GM23338 (cell line): ENCODE data around the gene PRKAA2. TPM values are rescaled to one million over a fixed set of nuclear protein-coding genes. Genes with fewer than 3 reads are reported as not detected.

ENCODE experiments used
- ATAC-seq: fragments of 200-7000 bp; cut with Tn5 transposase; 3 replicates; pipeline ENCODE4 v1.9.1; 2020
- DNase-seq: peaks from one replicate; pipeline ENCODE4 v3.0.0-alpha.2; 2015; ENCODE audit warnings: low spot score
- H2AFZ ChIP-seq: fragments of 200-600 bp; sonication (generic); 2 replicates; pipeline ENCODE4 v1.8.0; 2016; ENCODE audit warnings: antibody characterized with exemption, mild to moderate bottlenecking, moderate library complexity
- H3F3A ChIP-seq: fragments of 200-600 bp; sonication (generic); replicated peaks from 2 replicates; pipeline ENCODE4 v1.8.0; 2017; ENCODE audit warnings: antibody characterized with exemption, mixed run types, low read depth
- H3K27ac ChIP-seq: fragments of 200-600 bp; sonication (generic); 2 replicates; pipeline ENCODE4 v1.6.1; 2016; ENCODE audit warnings: low read depth
- H3K27me3 ChIP-seq: fragments of 200-600 bp; sonication (generic); 2 replicates; pipeline ENCODE4 v1.8.0; 2016; ENCODE audit warnings: mild to moderate bottlenecking, mixed run types, moderate library complexity; ENCODE audit not compliant: insufficient read depth
- H3K36me3 ChIP-seq: fragments of 200-600 bp; sonication (generic); 2 replicates; pipeline ENCODE4 v1.8.0; 2016; ENCODE audit warnings: mild to moderate bottlenecking; ENCODE audit not compliant: insufficient read depth
- H3K4me1 ChIP-seq: fragments of 200-600 bp; sonication (generic); 2 replicates; pipeline ENCODE4 v1.8.0; 2016; ENCODE audit warnings: mild to moderate bottlenecking, moderate library complexity; ENCODE audit not compliant: insufficient read depth
- H3K4me2 ChIP-seq: fragments of 200-600 bp; sonication (generic); 2 replicates; pipeline ENCODE4 v1.7.1; 2017; ENCODE audit warnings: mixed run types
- H3K4me3 ChIP-seq: fragments of 200-600 bp; sonication (generic); 2 replicates; pipeline ENCODE4 v1.6.1; 2016; ENCODE audit warnings: mixed run types
- H3K79me2 ChIP-seq: fragments of 200-600 bp; sonication (generic); replicated peaks from 2 replicates; pipeline ENCODE4 v1.8.0; 2017; ENCODE audit warnings: mild to moderate bottlenecking; ENCODE audit not compliant: insufficient read depth
- H3K9me2 ChIP-seq: fragments of 200-600 bp; sonication (generic); 2 replicates; pipeline ENCODE4 v1.8.0; 2017; ENCODE audit not compliant: insufficient read depth
- H4K20me1 ChIP-seq: fragments of 200-600 bp; sonication (generic); replicated peaks from 2 replicates; pipeline ENCODE4 v1.8.0; 2017; ENCODE audit warnings: mild to moderate bottlenecking; ENCODE audit not compliant: insufficient read depth
- H3K27ac Mint-ChIP-seq: 2 replicates; pipeline ENCODE4 v1.8.0; 2020; ENCODE audit warnings: inconsistent platforms, mild to moderate bottlenecking, moderate library complexity, mixed read lengths
- H3K27me3 Mint-ChIP-seq: 3 replicates; pipeline ENCODE4 v1.8.0; 2022; ENCODE audit warnings: low read depth, mild to moderate bottlenecking, moderate library complexity, mixed read lengths, inconsistent platforms; ENCODE audit not compliant: insufficient read depth, poor library complexity
- H3K36me3 Mint-ChIP-seq: 3 replicates; pipeline ENCODE4 v1.8.0; 2021; ENCODE audit warnings: low read depth, mild to moderate bottlenecking, inconsistent platforms, moderate library complexity, mixed read lengths
- H3K4me1 Mint-ChIP-seq: 3 replicates; pipeline ENCODE4 v1.8.0; 2020; ENCODE audit warnings: mild to moderate bottlenecking, inconsistent platforms, mixed read lengths
- H3K4me3 Mint-ChIP-seq: 3 replicates; pipeline ENCODE4 v1.8.0; 2021; ENCODE audit warnings: moderate library complexity, mild to moderate bottlenecking, inconsistent platforms, mixed read lengths
- H3K9me3 Mint-ChIP-seq: 3 replicates; pipeline ENCODE4 v1.8.0; 2020; ENCODE audit warnings: moderate library complexity, mild to moderate bottlenecking, inconsistent platforms, mixed read lengths
- CREB1 ChIP-seq: fragments of 250-450 bp; sonication (Bioruptor Pico); IDR thresholded peaks from 2 replicates; pipeline ENCODE4 v1.5.0; 2020; ENCODE audit warnings: low read depth, mild to moderate bottlenecking, moderate library complexity
- EZH2 ChIP-seq: fragments of 200-600 bp; sonication (generic); IDR thresholded peaks from one replicate; pipeline ENCODE4 v1.8.0; 2017; ENCODE audit warnings: antibody characterized with exemption, mild to moderate bottlenecking, low read depth; ENCODE audit not compliant: unreplicated experiment
- EZH2phosphoT487 ChIP-seq: fragments of 200-600 bp; sonication (generic); IDR thresholded peaks from one replicate; pipeline ENCODE4 v1.8.1; 2018; ENCODE audit warnings: antibody characterized with exemption; ENCODE audit not compliant: unreplicated experiment
- JUNB ChIP-seq: IDR thresholded peaks from one replicate; pipeline ENCODE4 v1.6.1; 2016; ENCODE audit warnings: antibody characterized with exemption; ENCODE audit not compliant: unreplicated experiment
- NANOG ChIP-seq: IDR thresholded peaks from 2 replicates; pipeline ENCODE4 v1.6.1; 2016; ENCODE audit warnings: antibody characterized with exemption, borderline replicate concordance
- POLR2AphosphoS5 ChIP-seq: IDR thresholded peaks from 2 replicates; pipeline ENCODE4 v1.6.1; 2016; ENCODE audit warnings: antibody characterized with exemption, low read depth
- STAT1 ChIP-seq: IDR thresholded peaks from one replicate; pipeline ENCODE4 v1.6.1; 2016; ENCODE audit warnings: antibody characterized with exemption; ENCODE audit not compliant: unreplicated experiment
- ZNF114 ChIP-seq: fragments of 250-450 bp; sonication (Bioruptor Pico); IDR thresholded peaks from 2 replicates; pipeline ENCODE4 v1.5.0; 2020; ENCODE audit warnings: mild to moderate bottlenecking, moderate library complexity
- ZNF331 ChIP-seq: fragments of 250-450 bp; sonication (Bioruptor Pico); IDR thresholded peaks from 2 replicates; pipeline ENCODE4 v1.5.0; 2020; ENCODE audit warnings: low read depth, mild to moderate bottlenecking, moderate library complexity
- polyA plus RNA-seq: library from polyadenylated mRNA; unstranded; fragments of >200 nt; fragmentation: Nextera tagmentation; extraction: Ambion mirVana; gene quantifications from 2 replicates; pipeline ENCODE4 v1.2.1, GENCODE V29; 2016
- total RNA-seq: library from RNA; depleted of rRNA; stranded (reverse); fragments of >200 nt; shearing (Covaris generic); gene quantifications from 2 replicates; pipeline ENCODE4 v1.2.3, GENCODE V29; 2014
- TF ChIP-seq, protein P1 (sequence below): IDR thresholded peaks from one replicate; pipeline ENCODE4 v1.6.1; 2018; ENCODE audit warnings: antibody characterized with exemption; ENCODE audit not compliant: unreplicated experiment
- TF ChIP-seq, protein P2 (sequence below), 2 experiments: fragments of 200-600 bp in 1 of 2; sonication (generic) in 1 of 2; conservative IDR thresholded peaks; 2 replicates each; pipeline versions ENCODE4 v1.5.1 to v1.6.1; 2016 to 2017; ENCODE audit warnings: antibody characterized with exemption in 2 of 2, low read depth in 2 of 2, mild to moderate bottlenecking in 2 of 2, moderate library complexity in 1 of 2

Gene PRKAA2
- total and polyA plus RNA-seq, 2 experiments from 2014 or later: 3.0 to 8.7 TPM

DNA sequence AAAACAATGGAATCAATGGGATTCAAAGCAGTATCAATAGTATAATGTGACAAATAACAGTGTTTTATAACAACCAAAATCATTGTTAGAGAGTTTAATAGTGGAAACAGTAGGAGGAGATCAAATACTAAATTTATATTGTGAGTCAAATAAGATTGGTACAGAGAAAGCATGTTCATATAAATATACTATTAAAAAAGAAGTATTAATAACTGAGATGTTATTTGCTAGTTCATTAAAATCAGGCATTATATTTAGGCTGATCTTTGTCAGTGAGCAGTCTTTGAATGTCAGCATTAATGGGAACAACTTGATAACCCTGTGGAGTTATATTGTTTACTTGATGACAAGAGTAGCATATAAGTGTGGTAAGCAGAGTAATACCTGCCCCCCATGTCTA, 30.6 kb downstream of the PRKAA2 start (continued):
- TF ChIP-seq, protein P1, sequence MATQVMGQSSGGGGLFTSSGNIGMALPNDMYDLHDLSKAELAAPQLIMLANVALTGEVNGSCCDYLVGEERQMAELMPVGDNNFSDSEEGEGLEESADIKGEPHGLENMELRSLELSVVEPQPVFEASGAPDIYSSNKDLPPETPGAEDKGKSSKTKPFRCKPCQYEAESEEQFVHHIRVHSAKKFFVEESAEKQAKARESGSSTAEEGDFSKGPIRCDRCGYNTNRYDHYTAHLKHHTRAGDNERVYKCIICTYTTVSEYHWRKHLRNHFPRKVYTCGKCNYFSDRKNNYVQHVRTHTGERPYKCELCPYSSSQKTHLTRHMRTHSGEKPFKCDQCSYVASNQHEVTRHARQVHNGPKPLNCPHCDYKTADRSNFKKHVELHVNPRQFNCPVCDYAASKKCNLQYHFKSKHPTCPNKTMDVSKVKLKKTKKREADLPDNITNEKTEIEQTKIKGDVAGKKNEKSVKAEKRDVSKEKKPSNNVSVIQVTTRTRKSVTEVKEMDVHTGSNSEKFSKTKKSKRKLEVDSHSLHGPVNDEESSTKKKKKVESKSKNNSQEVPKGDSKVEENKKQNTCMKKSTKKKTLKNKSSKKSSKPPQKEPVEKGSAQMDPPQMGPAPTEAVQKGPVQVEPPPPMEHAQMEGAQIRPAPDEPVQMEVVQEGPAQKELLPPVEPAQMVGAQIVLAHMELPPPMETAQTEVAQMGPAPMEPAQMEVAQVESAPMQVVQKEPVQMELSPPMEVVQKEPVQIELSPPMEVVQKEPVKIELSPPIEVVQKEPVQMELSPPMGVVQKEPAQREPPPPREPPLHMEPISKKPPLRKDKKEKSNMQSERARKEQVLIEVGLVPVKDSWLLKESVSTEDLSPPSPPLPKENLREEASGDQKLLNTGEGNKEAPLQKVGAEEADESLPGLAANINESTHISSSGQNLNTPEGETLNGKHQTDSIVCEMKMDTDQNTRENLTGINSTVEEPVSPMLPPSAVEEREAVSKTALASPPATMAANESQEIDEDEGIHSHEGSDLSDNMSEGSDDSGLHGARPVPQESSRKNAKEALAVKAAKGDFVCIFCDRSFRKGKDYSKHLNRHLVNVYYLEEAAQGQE: no peak
- TF ChIP-seq NANOG (no peak), EZH2phosphoT487 (no peak), JUNB (no peak), STAT1 (no peak), POLR2AphosphoS5 (no peak), EZH2 (no peak), ZNF331 (no peak), CREB1 (CRISPR knock-in tag) (no peak), ZNF114 (CRISPR knock-in tag) (no peak)
- TF ChIP-seq, protein P2, sequence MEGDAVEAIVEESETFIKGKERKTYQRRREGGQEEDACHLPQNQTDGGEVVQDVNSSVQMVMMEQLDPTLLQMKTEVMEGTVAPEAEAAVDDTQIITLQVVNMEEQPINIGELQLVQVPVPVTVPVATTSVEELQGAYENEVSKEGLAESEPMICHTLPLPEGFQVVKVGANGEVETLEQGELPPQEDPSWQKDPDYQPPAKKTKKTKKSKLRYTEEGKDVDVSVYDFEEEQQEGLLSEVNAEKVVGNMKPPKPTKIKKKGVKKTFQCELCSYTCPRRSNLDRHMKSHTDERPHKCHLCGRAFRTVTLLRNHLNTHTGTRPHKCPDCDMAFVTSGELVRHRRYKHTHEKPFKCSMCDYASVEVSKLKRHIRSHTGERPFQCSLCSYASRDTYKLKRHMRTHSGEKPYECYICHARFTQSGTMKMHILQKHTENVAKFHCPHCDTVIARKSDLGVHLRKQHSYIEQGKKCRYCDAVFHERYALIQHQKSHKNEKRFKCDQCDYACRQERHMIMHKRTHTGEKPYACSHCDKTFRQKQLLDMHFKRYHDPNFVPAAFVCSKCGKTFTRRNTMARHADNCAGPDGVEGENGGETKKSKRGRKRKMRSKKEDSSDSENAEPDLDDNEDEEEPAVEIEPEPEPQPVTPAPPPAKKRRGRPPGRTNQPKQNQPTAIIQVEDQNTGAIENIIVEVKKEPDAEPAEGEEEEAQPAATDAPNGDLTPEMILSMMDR (conservative IDR thresholded peaks at IDR 0.05; ENCODE audit: low read depth in 2 of 2): no peak

DNA sequence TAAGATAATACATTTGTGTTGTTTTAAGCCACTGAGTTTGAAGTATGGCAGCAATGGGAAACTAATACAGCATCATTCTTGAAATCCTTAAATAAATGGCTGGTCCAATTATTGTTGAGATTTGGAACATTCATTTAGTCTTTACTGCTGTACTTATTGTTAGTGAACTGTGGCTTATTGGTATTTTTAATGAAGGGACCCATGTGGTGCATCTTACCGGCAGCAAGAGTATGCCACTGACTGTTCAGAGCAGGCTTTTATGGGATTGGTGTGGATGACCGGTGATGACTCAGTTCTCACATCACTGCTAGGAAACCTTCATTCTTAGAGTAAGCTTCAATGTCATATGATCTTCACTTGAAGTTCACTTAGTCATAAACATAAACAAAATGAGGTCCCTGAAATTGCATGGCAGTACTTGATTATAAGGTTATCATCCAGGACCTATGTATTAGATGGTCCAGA, 31.5 kb downstream of the PRKAA2 start:
- Mint-ChIP-seq H3K4me1 (no peaks in the 10 kb centered on the region), H3K4me3 (no peak overlapping the region), H3K36me3 (peaks cover 18% of the 10 kb centered on the region; the same call in 2 of the 3 replicates), H3K9me3 (no peaks in the 10 kb centered on the region), H3K27ac (no peak overlapping the region), H3K27me3 (no peaks in the 10 kb centered on the region)
- Histone ChIP-seq H3F3A (no peaks in the 10 kb centered on the region), H3K36me3 (no peaks in the 10 kb centered on the region), H3K4me1 (no peaks in the 10 kb centered on the region), H3K4me3 (no peak overlapping the region), H2AFZ (no peak overlapping the region), H3K27me3 (no peaks in the 10 kb centered on the region), H3K4me2 (no peak overlapping the region), H3K27ac (no peak overlapping the region), H3K79me2 (no peaks in the 10 kb centered on the region), H4K20me1 (no peaks in the 10 kb centered on the region), H3K9me2 (no peaks in the 10 kb centered on the region)
- DNase-seq (no peak), ATAC-seq (no peak)
- TF ChIP-seq ZNF331 (no peak), NANOG (no peak), EZH2phosphoT487 (no peak), ZNF114 (CRISPR knock-in tag) (no peak)
- TF ChIP-seq, protein P1: no peak
